H9 (cell line): Measurements from ENCODE around the gene NAGA. TPM values are rescaled to one million over a fixed set of nuclear protein-coding genes. Genes with fewer than 3 reads are reported as not detected.
"Not testable (repeated sequence)": the region's sequence is repeated elsewhere in the genome, so short reads cannot be mapped to it uniquely, and the experiment has no call there.

ENCODE experiments used
- DNase-seq: peaks from one replicate; pipeline ENCODE4 v3.0.0-alpha.2; 2017
- H2AFZ ChIP-seq: one replicate; pipeline ENCODE4 v1.6.1; 2013; ENCODE audit warnings: mild to moderate bottlenecking, low read length, control low read depth, moderate library complexity
- H2AK5ac ChIP-seq: 2 replicates; pipeline ENCODE4 v1.6.1; 2013; ENCODE audit warnings: low read length, control low read depth, mixed read lengths; ENCODE audit not compliant: insufficient read length
- H2BK120ac ChIP-seq: one replicate; pipeline ENCODE4 v1.6.1; 2013; ENCODE audit warnings: low read depth, mild to moderate bottlenecking, low read length, control low read depth, inconsistent platforms; ENCODE audit not compliant: poor library complexity, severe bottlenecking
- H2BK12ac ChIP-seq: 2 replicates; pipeline ENCODE4 v1.6.1; 2013; ENCODE audit warnings: low read length, control low read depth, mixed read lengths, low read depth; ENCODE audit not compliant: insufficient read length
- H2BK15ac ChIP-seq: 2 replicates; pipeline ENCODE4 v1.6.1; 2013; ENCODE audit warnings: low read depth, low read length, control low read depth
- H2BK20ac ChIP-seq: one replicate; pipeline ENCODE4 v1.6.1; 2013; ENCODE audit warnings: low read depth, mild to moderate bottlenecking, low read length, control low read depth, inconsistent platforms; ENCODE audit not compliant: poor library complexity, severe bottlenecking
- H2BK5ac ChIP-seq: 2 replicates; pipeline ENCODE4 v1.6.1; 2013; ENCODE audit warnings: low read length, control low read depth, mixed read lengths; ENCODE audit not compliant: insufficient read length
- H3K14ac ChIP-seq: 2 replicates; pipeline ENCODE4 v1.6.1; 2013; ENCODE audit warnings: low read length, control low read depth; ENCODE audit not compliant: insufficient read depth
- H3K18ac ChIP-seq: 2 replicates; pipeline ENCODE4 v1.6.1; 2013; ENCODE audit warnings: low read depth, mild to moderate bottlenecking, mixed read lengths, low read length, control low read depth; ENCODE audit not compliant: insufficient read length
- H3K23ac ChIP-seq: 2 replicates; pipeline ENCODE4 v1.6.1; 2013; ENCODE audit warnings: low read length, control low read depth, mixed read lengths, low read depth; ENCODE audit not compliant: insufficient read length
- H3K23me2 ChIP-seq: 2 replicates; pipeline ENCODE4 v1.6.1; 2013; ENCODE audit warnings: low read depth, mild to moderate bottlenecking, mixed read lengths, low read length, control low read depth; ENCODE audit not compliant: insufficient read length, poor library complexity, severe bottlenecking
- H3K27ac ChIP-seq: 2 replicates; pipeline ENCODE4 v1.5.1; 2013; ENCODE audit warnings: low read length, control low read depth, mixed read lengths, low read depth; ENCODE audit not compliant: insufficient read length
- H3K27me3 ChIP-seq: 2 replicates; pipeline ENCODE4 v1.6.1; 2013; ENCODE audit warnings: low read length, control low read depth, inconsistent platforms; ENCODE audit not compliant: insufficient read depth
- H3K4ac ChIP-seq: 2 replicates; pipeline ENCODE4 v1.6.1; 2013; ENCODE audit warnings: low read depth, mild to moderate bottlenecking, control low read depth, inconsistent platforms, low read length, moderate library complexity
- H3K4me1 ChIP-seq: 2 replicates; pipeline ENCODE4 v1.6.1; 2013; ENCODE audit warnings: low read length, control low read depth, inconsistent platforms; ENCODE audit not compliant: insufficient read depth
- H3K4me2 ChIP-seq: 2 replicates; pipeline ENCODE4 v1.6.1; 2013; ENCODE audit warnings: low read length, control low read depth, mixed read lengths; ENCODE audit not compliant: insufficient read length, insufficient read depth
- H3K56ac ChIP-seq: 2 replicates; pipeline ENCODE4 v1.6.1; 2013; ENCODE audit warnings: low read depth, mild to moderate bottlenecking, mixed read lengths, low read length, control low read depth; ENCODE audit not compliant: insufficient read length
- H3K79me1 ChIP-seq: 2 replicates; pipeline ENCODE4 v1.6.1; 2013; ENCODE audit warnings: low read depth, mild to moderate bottlenecking, moderate library complexity, low read length, control low read depth, inconsistent platforms; ENCODE audit not compliant: insufficient read depth, poor library complexity, severe bottlenecking
- H3K79me2 ChIP-seq: 2 replicates; pipeline ENCODE4 v1.6.1; 2013; ENCODE audit warnings: low read length, control low read depth, inconsistent platforms; ENCODE audit not compliant: insufficient read depth
- H3K9ac ChIP-seq: 2 replicates; pipeline ENCODE4 v1.6.1; 2013; ENCODE audit warnings: low read length, control low read depth, mixed read lengths; ENCODE audit not compliant: insufficient read length; ENCODE audit errors: extremely low read depth
- H3K9me3 ChIP-seq: one replicate; pipeline ENCODE4 v1.6.1; 2013; ENCODE audit warnings: low read depth, low read length, inconsistent platforms; ENCODE audit not compliant: control insufficient read depth
- H3T11ph ChIP-seq: one replicate; pipeline ENCODE4 v1.6.1; 2013; ENCODE audit warnings: mild to moderate bottlenecking, low read length, control low read depth, inconsistent platforms
- H4K20me1 ChIP-seq: one replicate; pipeline ENCODE4 v1.6.1; 2013; ENCODE audit not compliant: control insufficient read depth, insufficient read length, insufficient read depth
- H4K5ac ChIP-seq: 2 replicates; pipeline ENCODE4 v1.6.1; 2013; ENCODE audit warnings: low read depth, mild to moderate bottlenecking, mixed read lengths, low read length, control low read depth; ENCODE audit not compliant: insufficient read length
- H4K8ac ChIP-seq: replicated peaks from 2 replicates; pipeline ENCODE4 v1.6.1; 2013; ENCODE audit warnings: low read length, control low read depth, mixed read lengths, low read depth; ENCODE audit not compliant: insufficient read length
- H4K91ac ChIP-seq: 2 replicates; pipeline ENCODE4 v1.6.1; 2013; ENCODE audit warnings: low read depth, mild to moderate bottlenecking, moderate library complexity, mixed read lengths, low read length, control low read depth; ENCODE audit not compliant: insufficient read length
- H3K27ac Mint-ChIP-seq, 3 experiments: 2 replicates in 2 of 3; 3 replicates in 1 of 3; pipeline ENCODE4 v1.8.0; 2020 to 2021; ENCODE audit warnings: mixed read lengths in 3 of 3, mild to moderate bottlenecking in 1 of 3, moderate library complexity in 1 of 3
- H3K27me3 Mint-ChIP-seq: 2 replicates; pipeline ENCODE4 v1.8.0; 2021; ENCODE audit warnings: low read depth, mild to moderate bottlenecking, moderate library complexity, mixed read lengths
- H3K36me3 Mint-ChIP-seq, 3 experiments: 2 replicates in 2 of 3; 3 replicates in 1 of 3; pipeline ENCODE4 v1.8.0; 2020 to 2021; ENCODE audit warnings: low read depth in 3 of 3, mixed read lengths in 3 of 3; ENCODE audit not compliant: insufficient read depth in 1 of 3
- H3K4me1 Mint-ChIP-seq, 2 experiments: 2 replicates each; pipeline ENCODE4 v1.8.0; 2020; ENCODE audit warnings: mixed read lengths in 2 of 2
- H3K4me3 Mint-ChIP-seq, 2 experiments: 2 replicates in 1 of 2; 3 replicates in 1 of 2; pipeline ENCODE4 v1.8.0; 2020 to 2021; ENCODE audit warnings: mild to moderate bottlenecking in 2 of 2, mixed read lengths in 2 of 2, moderate library complexity in 1 of 2
- H3K9me3 Mint-ChIP-seq, 2 experiments: 2 replicates in 1 of 2; 3 replicates in 1 of 2; pipeline ENCODE4 v1.8.0; 2020; ENCODE audit warnings: mild to moderate bottlenecking in 2 of 2, mixed read lengths in 2 of 2, moderate library complexity in 1 of 2
- CTCF ChIP-seq: fragments of 200-600 bp; sonication (generic); conservative IDR thresholded peaks from 3 replicates; pipeline ENCODE4 v1.8.0; 2021; ENCODE audit warnings: antibody characterized with exemption, mild to moderate bottlenecking
- WGBS: extraction: QIAGEN DNeasy Blood & Tissue Kit; methylation state at CpG from one replicate; pipeline ENCODE4 v1.1.7; 2013; ENCODE audit warnings: missing lambda C conversion rate, low lambda C conversion rate, mixed read lengths; ENCODE audit not compliant: insufficient read length; ENCODE audit errors: extremely low coverage; 5-methylcytosine and 5-hydroxymethylcytosine counted together
- total RNA-seq: library from RNA; stranded (reverse); gene quantifications from 2 replicates; pipeline ENCODE4 v1.2.1, GENCODE V29; 2021

The NAGA gene
- total RNA-seq, 1 experiment from 2014 or later: 16.1 TPM

DNA sequence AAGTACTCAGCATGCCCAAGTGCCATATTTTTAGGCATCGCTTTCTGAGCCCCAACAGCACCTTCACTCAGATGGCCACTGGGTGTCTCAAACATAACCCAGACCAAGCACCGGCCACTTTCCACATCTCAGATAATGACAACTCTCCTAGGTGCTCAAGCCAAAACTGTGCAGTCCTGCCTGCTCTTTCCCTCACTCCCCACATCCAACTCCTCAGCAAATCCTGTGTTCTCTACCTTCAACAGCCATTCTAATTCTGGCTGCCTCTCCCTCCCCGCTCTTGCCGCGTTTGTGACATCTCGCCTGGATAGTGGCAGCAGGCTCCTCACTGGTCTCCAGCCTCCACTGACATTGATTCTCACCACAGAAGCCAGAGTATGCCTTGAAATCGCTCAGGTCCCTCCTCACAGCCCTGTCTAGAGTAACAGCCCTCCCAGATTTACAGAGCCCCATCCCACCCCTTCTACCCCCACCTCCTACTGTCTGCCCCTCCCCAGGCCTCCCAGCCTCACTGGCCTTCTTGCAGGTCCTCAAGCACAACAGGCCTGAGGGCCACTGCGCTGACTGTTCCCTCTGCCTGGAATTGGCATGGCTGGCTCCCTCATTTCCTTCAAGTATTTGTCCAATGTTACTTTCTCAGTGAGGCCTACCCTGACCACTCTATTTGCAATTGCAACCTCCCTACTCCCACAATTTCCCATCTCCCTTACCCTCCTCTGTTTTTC is 2.2 kb upstream of the NAGA start:
- no peak overlapping the region for H2BK120ac ChIP-seq
- H2AK5ac ChIP-seq: no peak overlapping the region
- no peaks in the 10 kb centered on the region for H3K79me1 ChIP-seq
- H3K4ac ChIP-seq: no peak overlapping the region
- H4K91ac ChIP-seq: no peak overlapping the region
- TF ChIP-seq CTCF: 0 out of 3 replicates have a peak, but pooled peaks have one; percentile 19
- no peaks in the 10 kb centered on the region for H3K27me3 ChIP-seq
- no peak overlapping the region for H3K56ac ChIP-seq
- H3K27ac Mint-ChIP-seq: peak overlapping the region in 1 of 3 experiments; percentile 10; a peak in 2 of 7 replicates
- peaks cover 8% of the 10 kb centered on the region for H3K23me2 ChIP-seq
- H3K9me3 ChIP-seq: no peaks in the 10 kb centered on the region
- no peak overlapping the region for H3K14ac ChIP-seq
- no peak overlapping the region for H4K8ac ChIP-seq
- no peak overlapping the region for H2BK20ac ChIP-seq
- WGBS: no CpG with 5 or more reads among the region's 8 CpGs
- peaks cover 6% of the 10 kb centered on the region for H3K27me3 Mint-ChIP-seq
- H3K9ac ChIP-seq: no peak overlapping the region
- H3K79me2 ChIP-seq: no peaks in the 10 kb centered on the region
- H3K4me3 Mint-ChIP-seq: 0 out of 5 replicates have a peak overlapping the region, but pooled peaks of 1 of the 2 experiments have one; percentile 16
- peaks cover 20 to 23% of the 10 kb centered on the region in 2 experiments for H3K4me1 Mint-ChIP-seq
- no peaks in the 10 kb centered on the region for H4K20me1 ChIP-seq
- H2BK12ac ChIP-seq: no peak overlapping the region
- H3K4me1 ChIP-seq: no peaks in the 10 kb centered on the region
- H3K18ac ChIP-seq: no peak overlapping the region
- no peak overlapping the region for H3K4me2 ChIP-seq
- no peak for DNase-seq
- no peak overlapping the region for H3K23ac ChIP-seq
- H2BK15ac ChIP-seq: no peak overlapping the region
- H2BK5ac ChIP-seq: no peak overlapping the region
- no peak overlapping the region for H3K27ac ChIP-seq
- no peaks in the 10 kb centered on the region; a peak in 1 of 5 replicates for H3K9me3 Mint-ChIP-seq
- H4K5ac ChIP-seq: no peak overlapping the region
- H2AFZ ChIP-seq: no peak overlapping the region
- peaks cover 3 to 6% (median 5%) of the 10 kb centered on the region in 3 experiments; a peak in 4 of 7 replicates for H3K36me3 Mint-ChIP-seq
- H3T11ph ChIP-seq: no peak overlapping the region

DNA sequence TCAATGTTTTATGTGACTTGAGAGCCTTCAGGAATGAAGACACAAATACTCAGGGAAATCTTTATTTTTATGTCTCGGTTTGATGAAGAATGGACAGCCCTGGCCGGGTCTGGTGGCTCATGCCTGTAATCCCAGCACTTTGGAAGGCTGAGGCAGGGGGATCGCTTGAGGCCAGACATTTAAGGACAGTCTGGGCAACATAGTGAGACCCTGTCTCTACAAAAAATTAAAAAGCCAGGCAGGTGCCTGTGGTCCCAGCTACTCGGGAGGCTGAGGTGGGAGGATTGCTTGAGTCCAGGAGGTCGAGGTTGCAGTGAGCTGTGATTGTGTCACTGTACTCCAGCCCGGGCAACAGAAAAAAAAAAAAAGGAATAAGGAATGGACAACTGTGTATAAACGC is 896 bp upstream of the NAGA start:
- not testable (repeated sequence) for H2BK15ac ChIP-seq, DNase-seq, H3T11ph ChIP-seq, H4K8ac ChIP-seq, H3K4ac ChIP-seq, H4K91ac ChIP-seq, H3K27me3 Mint-ChIP-seq, H3K23ac ChIP-seq, H3K27ac ChIP-seq, H2BK5ac ChIP-seq, H3K9me3 ChIP-seq, H2AFZ ChIP-seq, H3K14ac ChIP-seq, H3K27ac Mint-ChIP-seq, H2AK5ac ChIP-seq, H3K27me3 ChIP-seq, H3K56ac ChIP-seq, H3K79me1 ChIP-seq, H2BK12ac ChIP-seq, H3K4me1 ChIP-seq, H4K5ac ChIP-seq, H3K4me2 ChIP-seq, H3K23me2 ChIP-seq, H3K9me3 Mint-ChIP-seq, H2BK120ac ChIP-seq, H3K79me2 ChIP-seq, H4K20me1 ChIP-seq, H2BK20ac ChIP-seq, H3K9ac ChIP-seq, H3K18ac ChIP-seq
- peak overlapping the region; percentile 74 to 88; a peak in 4 of 5 replicates for H3K4me3 Mint-ChIP-seq
- WGBS: no CpG with 5 or more reads among the region's 7 CpGs
- peaks cover 9 to 17% (median 13%) of the 10 kb centered on the region in 3 experiments; a peak in 6 of 7 replicates for H3K36me3 Mint-ChIP-seq
- peaks cover 20 to 23% of the 10 kb centered on the region in 2 experiments for H3K4me1 Mint-ChIP-seq
